ENCODE data around the gene ZRANB1.
A peak's percentile ranks its signal among the peaks of the same experiment; 100 is the strongest.

ZRANB1 gene

DNA sequence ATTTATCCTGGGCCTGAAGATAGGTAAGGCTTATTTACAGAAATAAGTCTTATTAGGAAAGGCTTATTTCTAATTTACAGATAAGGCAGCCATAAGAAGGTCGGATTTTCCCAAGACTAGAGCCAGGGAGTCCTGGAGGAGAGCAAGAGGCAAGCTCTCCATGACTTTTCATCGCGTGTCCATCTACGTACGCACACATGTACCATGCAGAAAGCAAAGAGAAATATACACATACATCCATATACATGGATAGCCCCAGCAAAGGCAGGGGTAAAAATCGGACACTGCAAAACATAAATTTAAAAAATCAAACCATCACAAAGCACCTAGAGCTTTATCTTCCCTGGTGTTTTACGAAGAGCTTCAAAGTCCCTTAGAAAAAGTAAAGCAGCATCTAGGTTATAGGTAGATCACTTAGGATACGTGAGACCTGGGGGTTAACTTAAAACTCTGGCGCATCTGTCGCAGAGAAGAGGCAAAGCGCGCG is 25.8 kb upstream of the ZRANB1 start:
- peak overlapping the region; percentile 85 for H3K27ac ChIP-seq
- TF ChIP-seq, protein P1, sequence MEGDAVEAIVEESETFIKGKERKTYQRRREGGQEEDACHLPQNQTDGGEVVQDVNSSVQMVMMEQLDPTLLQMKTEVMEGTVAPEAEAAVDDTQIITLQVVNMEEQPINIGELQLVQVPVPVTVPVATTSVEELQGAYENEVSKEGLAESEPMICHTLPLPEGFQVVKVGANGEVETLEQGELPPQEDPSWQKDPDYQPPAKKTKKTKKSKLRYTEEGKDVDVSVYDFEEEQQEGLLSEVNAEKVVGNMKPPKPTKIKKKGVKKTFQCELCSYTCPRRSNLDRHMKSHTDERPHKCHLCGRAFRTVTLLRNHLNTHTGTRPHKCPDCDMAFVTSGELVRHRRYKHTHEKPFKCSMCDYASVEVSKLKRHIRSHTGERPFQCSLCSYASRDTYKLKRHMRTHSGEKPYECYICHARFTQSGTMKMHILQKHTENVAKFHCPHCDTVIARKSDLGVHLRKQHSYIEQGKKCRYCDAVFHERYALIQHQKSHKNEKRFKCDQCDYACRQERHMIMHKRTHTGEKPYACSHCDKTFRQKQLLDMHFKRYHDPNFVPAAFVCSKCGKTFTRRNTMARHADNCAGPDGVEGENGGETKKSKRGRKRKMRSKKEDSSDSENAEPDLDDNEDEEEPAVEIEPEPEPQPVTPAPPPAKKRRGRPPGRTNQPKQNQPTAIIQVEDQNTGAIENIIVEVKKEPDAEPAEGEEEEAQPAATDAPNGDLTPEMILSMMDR (conservative IDR thresholded peaks at IDR 0.05) = no peak

DNA sequence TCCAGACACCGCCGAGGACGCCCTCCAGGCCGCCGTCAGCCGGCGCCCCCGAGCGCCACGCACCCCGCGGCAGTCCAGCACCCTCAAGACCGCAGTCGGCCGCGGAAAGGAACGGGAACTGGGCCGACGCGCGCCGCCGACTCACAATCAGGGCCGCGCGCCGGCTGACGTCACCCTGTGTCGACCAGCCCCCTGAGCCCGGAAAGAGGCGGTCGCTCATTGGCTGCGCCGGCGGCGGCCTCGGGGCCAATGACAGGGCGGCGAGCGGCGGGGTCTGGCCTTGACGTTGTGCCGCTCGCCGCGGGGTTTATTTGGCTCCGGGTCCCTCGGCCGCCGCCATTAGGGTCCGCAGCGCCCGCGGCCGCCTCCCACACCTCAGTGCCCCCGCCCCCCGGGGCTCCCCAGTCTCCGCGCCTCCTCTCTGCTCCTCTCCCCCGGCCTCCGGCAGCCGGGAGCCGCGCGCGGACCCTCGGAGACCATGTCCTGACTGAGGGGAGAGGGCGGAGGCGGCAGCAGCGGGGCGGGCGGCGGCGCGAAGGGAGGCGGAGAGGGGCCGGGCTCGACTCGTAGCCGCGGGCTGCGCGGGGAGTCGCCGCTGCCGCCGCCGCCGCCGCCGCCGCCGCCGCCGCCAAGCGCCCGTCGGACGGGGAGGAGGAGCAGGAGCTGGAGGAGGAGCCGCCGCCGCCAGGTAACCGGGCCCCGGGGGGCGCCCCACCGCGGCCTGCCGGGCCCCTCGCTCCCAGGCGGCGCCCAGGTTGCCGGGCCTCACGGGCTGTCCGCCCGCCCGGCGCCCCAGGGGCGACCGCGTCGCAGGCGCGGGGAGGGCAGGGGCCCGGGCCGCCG is 25.1 kb upstream of the ZRANB1 start:
- H3K27ac ChIP-seq = peak overlapping the region; percentile 85
- TF ChIP-seq, protein P1 (conservative IDR thresholded peaks at IDR 0.05) = no peak

DNA sequence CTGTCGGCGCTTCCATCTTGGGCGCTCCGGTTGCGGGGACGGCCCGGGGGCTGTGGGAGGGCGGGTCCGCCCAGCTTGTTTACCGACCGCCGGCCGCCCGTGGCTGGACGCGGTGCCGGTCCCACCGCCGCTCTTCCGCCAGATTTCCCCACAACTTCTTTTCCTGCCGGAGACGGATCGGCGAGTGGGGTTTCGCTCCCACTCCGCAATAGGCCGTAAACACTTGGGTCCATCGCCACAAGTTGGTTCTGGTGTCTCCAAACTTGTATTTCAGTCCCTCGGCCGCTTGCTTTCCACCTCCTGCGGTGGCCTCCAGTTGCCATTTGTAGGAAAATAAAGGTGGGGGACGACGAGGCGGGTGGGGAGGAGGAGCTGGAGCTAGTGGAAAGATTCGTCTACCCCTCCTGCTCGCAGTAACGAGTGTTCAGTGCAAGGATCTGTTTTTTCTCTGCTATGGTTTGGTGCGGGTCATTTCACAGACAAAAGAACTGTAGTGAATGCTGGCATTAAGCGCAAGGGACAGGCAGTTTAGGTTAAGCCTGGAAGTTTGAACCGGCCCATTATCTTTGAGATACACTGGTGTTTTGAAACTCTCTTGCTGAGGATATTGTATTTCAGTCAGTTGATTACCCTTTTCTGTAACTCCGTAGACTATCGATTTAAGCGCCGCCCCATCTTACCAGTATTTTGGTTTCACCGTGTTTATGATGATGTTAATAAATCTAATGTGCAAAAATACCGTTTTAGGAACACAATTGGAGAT is 24.3 kb upstream of the ZRANB1 start:
- peak overlapping the region; percentile 85 for H3K27ac ChIP-seq
- TF ChIP-seq, protein P1 (conservative IDR thresholded peaks at IDR 0.05) = no peak

DNA sequence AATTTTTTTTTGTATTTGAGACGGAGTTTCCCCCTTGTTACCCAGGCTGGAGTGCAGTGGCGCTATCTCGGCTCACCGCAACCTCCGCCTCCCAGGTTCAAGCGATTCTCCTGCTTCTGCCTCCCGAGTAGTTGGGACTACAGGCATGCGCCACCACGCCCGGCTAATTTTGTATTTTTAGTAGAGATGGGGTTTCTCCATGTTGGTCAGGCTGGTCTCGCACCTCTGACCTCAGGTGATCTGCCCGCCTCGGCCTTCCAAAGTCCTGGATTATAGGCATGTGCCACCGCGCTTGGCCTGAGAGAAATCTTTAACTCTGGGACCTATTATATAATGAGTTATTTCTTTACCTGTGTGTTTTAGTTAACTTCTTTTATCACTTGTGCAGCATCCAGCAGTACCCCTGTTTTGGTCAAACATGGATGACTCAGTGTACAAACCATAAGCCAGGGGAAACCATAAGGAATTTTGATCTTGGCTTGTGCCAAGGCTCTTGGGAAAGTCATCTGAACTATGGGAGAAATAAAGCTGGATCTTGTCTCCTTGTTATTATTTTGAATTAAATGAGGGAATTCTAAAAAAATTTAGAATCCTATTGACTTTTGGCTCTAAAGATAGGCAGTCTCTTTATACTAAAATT is 23.6 kb upstream of the ZRANB1 start:
- TF ChIP-seq, protein P1 (conservative IDR thresholded peaks at IDR 0.05) = no peak
- peak overlapping the region; percentile 85 for H3K27ac ChIP-seq

DNA sequence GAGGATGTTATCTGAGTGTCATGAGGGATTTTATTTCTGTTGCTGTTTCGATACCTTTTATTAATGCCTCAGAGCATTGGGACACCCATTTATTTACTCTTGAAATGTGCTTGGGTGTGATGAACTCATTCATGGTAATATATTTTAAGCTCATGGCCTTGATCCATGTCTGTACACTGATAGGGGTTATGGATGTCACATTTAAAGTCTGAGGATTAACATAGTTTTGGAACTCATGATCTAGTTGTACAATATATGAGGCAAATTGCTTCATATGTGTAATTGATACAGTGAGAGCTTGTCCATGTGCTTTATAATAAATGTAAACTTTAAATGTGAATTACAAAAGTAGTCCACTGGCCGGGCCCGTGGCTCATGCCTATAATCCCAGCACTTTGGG is 23.0 kb upstream of the ZRANB1 start:
- TF ChIP-seq, protein P1 (conservative IDR thresholded peaks at IDR 0.05) = no peak
- H3K27ac ChIP-seq = peak overlapping the region; percentile 85; the same call in 1 of the 2 replicates

DNA sequence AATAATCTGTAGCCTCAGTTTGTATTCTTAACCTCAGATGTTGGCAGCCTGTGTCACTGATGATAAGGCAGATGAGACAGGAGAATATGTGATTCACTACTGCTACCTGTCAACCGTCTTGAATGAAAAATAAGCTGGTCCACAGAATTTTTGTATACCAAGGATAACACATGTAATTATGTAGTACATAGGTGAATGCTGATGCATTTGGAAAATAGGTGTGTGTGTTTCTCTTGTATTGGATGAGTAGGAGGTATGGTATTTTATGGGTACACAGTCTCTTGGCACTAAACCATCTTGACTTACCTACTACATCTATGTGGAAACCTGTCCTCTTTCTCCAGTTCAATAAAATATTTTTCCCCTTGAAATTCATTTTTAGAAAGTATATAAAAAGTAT is 20.7 kb upstream of the ZRANB1 start:
- H3K27ac ChIP-seq = no peak overlapping the region
- TF ChIP-seq, protein P1 (conservative IDR thresholded peaks at IDR 0.05) = no peak

DNA sequence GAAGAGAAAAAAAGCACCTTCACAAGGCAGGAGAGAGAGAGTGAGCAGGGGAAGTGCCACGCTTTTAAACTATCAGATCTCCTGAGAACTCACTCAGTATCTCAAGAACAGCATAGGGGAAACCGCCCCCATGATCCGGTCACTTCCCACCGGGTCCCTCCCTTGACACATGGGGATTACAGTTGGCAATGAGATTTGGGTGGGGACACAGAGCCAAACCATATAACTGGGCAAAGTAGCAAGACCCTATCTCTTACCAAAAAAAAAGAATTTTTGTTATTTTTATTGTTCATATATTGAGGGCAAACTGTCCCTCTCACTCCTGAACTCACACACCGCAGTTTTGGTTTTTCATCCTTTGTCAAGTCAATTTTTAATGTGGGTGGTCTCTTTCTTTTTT is 18.2 kb upstream of the ZRANB1 start:
- H3K27ac ChIP-seq = no peak overlapping the region
- TF ChIP-seq, protein P1 (conservative IDR thresholded peaks at IDR 0.05) = no peak

Measured in VCaP (cell line).